Measurements from ENCODE around the gene LIX1L.

- TF ChIP-seq, protein P1, sequence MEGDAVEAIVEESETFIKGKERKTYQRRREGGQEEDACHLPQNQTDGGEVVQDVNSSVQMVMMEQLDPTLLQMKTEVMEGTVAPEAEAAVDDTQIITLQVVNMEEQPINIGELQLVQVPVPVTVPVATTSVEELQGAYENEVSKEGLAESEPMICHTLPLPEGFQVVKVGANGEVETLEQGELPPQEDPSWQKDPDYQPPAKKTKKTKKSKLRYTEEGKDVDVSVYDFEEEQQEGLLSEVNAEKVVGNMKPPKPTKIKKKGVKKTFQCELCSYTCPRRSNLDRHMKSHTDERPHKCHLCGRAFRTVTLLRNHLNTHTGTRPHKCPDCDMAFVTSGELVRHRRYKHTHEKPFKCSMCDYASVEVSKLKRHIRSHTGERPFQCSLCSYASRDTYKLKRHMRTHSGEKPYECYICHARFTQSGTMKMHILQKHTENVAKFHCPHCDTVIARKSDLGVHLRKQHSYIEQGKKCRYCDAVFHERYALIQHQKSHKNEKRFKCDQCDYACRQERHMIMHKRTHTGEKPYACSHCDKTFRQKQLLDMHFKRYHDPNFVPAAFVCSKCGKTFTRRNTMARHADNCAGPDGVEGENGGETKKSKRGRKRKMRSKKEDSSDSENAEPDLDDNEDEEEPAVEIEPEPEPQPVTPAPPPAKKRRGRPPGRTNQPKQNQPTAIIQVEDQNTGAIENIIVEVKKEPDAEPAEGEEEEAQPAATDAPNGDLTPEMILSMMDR (IDR thresholded peaks at IDR 0.05), result no peak
- no peak for TF ChIP-seq POLR2A (IDR thresholded peaks at IDR 0.05)
Observed at GRCh38 chr1:145974721-145975120, 16.9 kb upstream of the LIX1L start.
